Measurements from ENCODE around the gene SLC25A47.
"Not testable (repeated sequence)": the region's sequence is repeated elsewhere in the genome, so short reads cannot be mapped to it uniquely, and the experiment has no call there.

Gene SLC25A47

GRCh38 chr14:100323121-100323941, at the start of gene SLC25A47:
TSS of gene SLC25A47 (plus strand) at chr14:100323339. CDS start at chr14:100323415, 76 bp downstream.
- DNase-seq, result no peak

GRCh38 chr14:100274250-100274649, 48.9 kb upstream of the SLC25A47 start:
- no peak for DNase-seq

GRCh38 chr14:100275214-100275613, 47.9 kb upstream of the SLC25A47 start:
- no peak for DNase-seq

- no peak for DNase-seq
Observed at GRCh38 chr14:100278702-100279101, 44.4 kb upstream of the SLC25A47 start.

- DNase-seq, result no peak
Observed at GRCh38 chr14:100279133-100279532, 44.0 kb upstream of the SLC25A47 start.

- DNase-seq, result no peak
Observed at GRCh38 chr14:100279563-100279962, 43.6 kb upstream of the SLC25A47 start.

- no peak for DNase-seq
Observed at GRCh38 chr14:100281286-100282082, 41.7 kb upstream of the SLC25A47 start.

GRCh38 chr14:100282083-100282350, 41.1 kb upstream of the SLC25A47 start:
- DNase-seq, result no peak

- DNase-seq, result no peak
Observed at GRCh38 chr14:100282766-100283419, 40.2 kb upstream of the SLC25A47 start.

GRCh38 chr14:100283436-100283835, 39.7 kb upstream of the SLC25A47 start:
- DNase-seq, result not testable (repeated sequence)

GRCh38 chr14:100283984-100284881, 38.9 kb upstream of the SLC25A47 start:
- DNase-seq, result no peak

GRCh38 chr14:100285021-100285912, 37.9 kb upstream of the SLC25A47 start:
- peak; percentile 76 for DNase-seq

GRCh38 chr14:100285913-100286400, 37.2 kb upstream of the SLC25A47 start:
- DNase-seq, result no peak

GRCh38 chr14:100286484-100287191, 36.5 kb upstream of the SLC25A47 start:
- no peak for DNase-seq

GRCh38 chr14:100287202-100287997, 35.7 kb upstream of the SLC25A47 start:
- no peak for DNase-seq

GRCh38 chr14:100287998-100288295, 35.2 kb upstream of the SLC25A47 start:
- not testable (repeated sequence) for DNase-seq

GRCh38 chr14:100288382-100289185, 34.6 kb upstream of the SLC25A47 start:
- DNase-seq, result no peak

GRCh38 chr14:100289916-100290606, 33.1 kb upstream of the SLC25A47 start:
- DNase-seq, result no peak

All from stimulated activated CD4-positive, alpha-beta T cell treated with anti-CD3 and anti-CD28 coated beads, Interleukin-4, amount 100 ng/mL, for 24 hours (primary cell).